Psoas muscle (tissue), 8 donors: Measurements from ENCODE around the gene INPP4A. TPM values are rescaled to one million over a fixed set of nuclear protein-coding genes. Genes with fewer than 3 reads are reported as not detected.

Experiments
- ATAC-seq, 4 donors: fragments of 200-7000 bp; cut with Tn5 transposase; one replicate each; pipeline ENCODE4 v1.9.1; 2020; ENCODE audit warnings: moderate library complexity in 3 of 4, mild to moderate bottlenecking in 2 of 4
- DNase-seq, 2 donors: peaks; one replicate each; pipeline ENCODE4 v3.0.0-alpha.2; 2020
- H3K27ac ChIP-seq: fragments of 200-600 bp; one replicate; pipeline ENCODE4 v1.8.0; 2022
- H3K27me3 ChIP-seq, 3 donors: fragments of 200-600 bp in 1 of 3; one replicate each; pipeline versions ENCODE4 v1.6.1 to v1.8.0; 2013 to 2022; ENCODE audit warnings: low read length in 2 of 3, mild to moderate bottlenecking in 2 of 3, moderate library complexity in 1 of 3; ENCODE audit not compliant: insufficient read depth in 3 of 3
- H3K36me3 ChIP-seq, 2 donors: fragments of 200-600 bp in 1 of 2; one replicate each; pipeline versions ENCODE4 v1.6.1 to v1.8.0; 2013 to 2022; ENCODE audit warnings: low read depth in 1 of 2, mild to moderate bottlenecking in 1 of 2, moderate library complexity in 1 of 2; ENCODE audit not compliant: insufficient read depth in 1 of 2
- H3K4me1 ChIP-seq: fragments of 200-600 bp; one replicate; pipeline ENCODE4 v1.8.0; 2022
- H3K4me3 ChIP-seq: fragments of 200-600 bp; one replicate; pipeline ENCODE4 v1.8.0; 2022; ENCODE audit warnings: mild to moderate bottlenecking
- H3K9me3 ChIP-seq: fragments of 200-600 bp; one replicate; pipeline ENCODE4 v1.8.0; 2022
- WGBS, 3 donors: extraction: QIAGEN DNeasy Blood & Tissue Kit; methylation state at CpG; one replicate each; pipeline versions ENCODE4 v1.1.6 to v1.1.7; 2013; 5-methylcytosine and 5-hydroxymethylcytosine counted together
- intact Hi-C, 2 donors: fragments of 100-400 bp; cut with DNase I; formaldehyde crosslinking; loops; one replicate each; pipeline versions ENCODE4 v1.11.0 to v1.14.2; 2022
- polyA plus RNA-seq, 3 donors: library from polyadenylated mRNA; stranded (reverse); fragments of 200-250 nt; gene quantifications; one replicate each; pipeline ENCODE4 v1.2.3, GENCODE V29; 2013
- total RNA-seq, 4 donors: library from RNA; stranded (reverse); fragmentation: NEBNext Ultra II Directional in 2 of 4; extraction: Animal tissue kit (Norgen Biotek cat#: 25700) in 2 of 4; gene quantifications; one replicate each; pipeline versions ENCODE4 v1.2.1 to v1.2.4, GENCODE V29; 2021 to 2023
- TF ChIP-seq, protein P1 (sequence below): fragments of 200-600 bp; IDR thresholded peaks from one replicate; pipeline ENCODE4 v1.8.0; 2022; ENCODE audit warnings: antibody characterized with exemption
- donor health status: healthy with polysubstance abuse.
- donor health status: DM: no; HTN: no; CAD: no; lungs with moderate emphysema.
- donor health status: Bipolar disorder and iron deficiency.
- donor health status: healthy.
- donor health status: DM: yes; HTN: yes; CAD: no.
- donor health status: DM: no; HTN: no; CAD: no.
- donor health status: DM: no; HTN: no; CAD: no.
- donor health status: DM: yes; HTN: yes; CAD: no.

The INPP4A gene
- total and polyA plus RNA-seq, 7 donors, result 2.2 to 19.7 (median 9.8) TPM

DNA sequence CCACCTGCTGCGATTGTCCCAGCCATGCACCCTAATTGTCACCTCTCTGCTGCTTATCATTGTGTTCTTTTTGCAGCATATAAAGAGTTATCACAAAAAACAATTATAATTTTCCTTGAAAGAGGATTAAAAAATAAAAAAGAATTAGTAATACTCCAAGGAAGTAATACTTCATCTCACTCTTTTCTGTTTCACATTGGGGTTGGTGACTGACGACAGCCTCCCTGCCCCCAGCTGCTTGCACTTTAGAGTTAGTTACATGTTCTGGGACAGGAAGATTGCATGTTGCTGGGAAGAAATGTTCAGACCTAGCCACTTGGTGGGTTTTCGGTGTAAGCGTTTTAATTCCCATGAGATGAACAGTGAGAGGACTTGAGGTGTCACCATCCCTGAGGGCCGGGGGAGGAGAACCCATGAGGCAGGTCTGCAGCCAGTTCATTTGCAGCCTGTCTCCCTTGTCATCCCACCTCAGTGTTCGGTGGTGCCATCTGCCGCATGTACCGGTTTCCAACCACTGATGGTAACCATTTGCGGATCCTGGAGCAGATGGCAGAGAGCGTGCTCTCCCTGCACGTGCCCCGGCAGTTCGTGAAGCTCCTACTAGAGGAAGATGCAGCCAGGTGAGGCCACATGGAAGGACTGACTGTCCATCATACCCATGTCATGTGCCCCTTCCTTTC lies 94.5 kb downstream of the INPP4A start:
- H3K27me3 ChIP-seq, result no peaks in the 10 kb centered on the region
- TF ChIP-seq, protein P1, sequence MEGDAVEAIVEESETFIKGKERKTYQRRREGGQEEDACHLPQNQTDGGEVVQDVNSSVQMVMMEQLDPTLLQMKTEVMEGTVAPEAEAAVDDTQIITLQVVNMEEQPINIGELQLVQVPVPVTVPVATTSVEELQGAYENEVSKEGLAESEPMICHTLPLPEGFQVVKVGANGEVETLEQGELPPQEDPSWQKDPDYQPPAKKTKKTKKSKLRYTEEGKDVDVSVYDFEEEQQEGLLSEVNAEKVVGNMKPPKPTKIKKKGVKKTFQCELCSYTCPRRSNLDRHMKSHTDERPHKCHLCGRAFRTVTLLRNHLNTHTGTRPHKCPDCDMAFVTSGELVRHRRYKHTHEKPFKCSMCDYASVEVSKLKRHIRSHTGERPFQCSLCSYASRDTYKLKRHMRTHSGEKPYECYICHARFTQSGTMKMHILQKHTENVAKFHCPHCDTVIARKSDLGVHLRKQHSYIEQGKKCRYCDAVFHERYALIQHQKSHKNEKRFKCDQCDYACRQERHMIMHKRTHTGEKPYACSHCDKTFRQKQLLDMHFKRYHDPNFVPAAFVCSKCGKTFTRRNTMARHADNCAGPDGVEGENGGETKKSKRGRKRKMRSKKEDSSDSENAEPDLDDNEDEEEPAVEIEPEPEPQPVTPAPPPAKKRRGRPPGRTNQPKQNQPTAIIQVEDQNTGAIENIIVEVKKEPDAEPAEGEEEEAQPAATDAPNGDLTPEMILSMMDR, result no peak
- no peaks in the 10 kb centered on the region for H3K4me1 ChIP-seq
- H3K4me3 ChIP-seq, result no peak overlapping the region
- ATAC-seq, result no peak
- peaks cover 5 to 73% of the 10 kb centered on the region in 2 donors for H3K36me3 ChIP-seq
- H3K9me3 ChIP-seq, result no peaks in the 10 kb centered on the region
- no peak overlapping the region for H3K27ac ChIP-seq
- DNase-seq, result no peak
- WGBS, 3 donors, result 96 to 98% (median 98%) methylated on average over 13 of the region's 13 CpGs
- intact Hi-C loops, result no loop called here

- H3K27me3 ChIP-seq, result no peaks in the 10 kb centered on the region
- no peak for ATAC-seq
- TF ChIP-seq, protein P1, result no peak
- peaks cover 5 to 83% of the 10 kb centered on the region in 2 donors for H3K36me3 ChIP-seq
- H3K9me3 ChIP-seq, result no peaks in the 10 kb centered on the region
- no peak for DNase-seq
- H3K4me3 ChIP-seq, result no peak overlapping the region
- H3K4me1 ChIP-seq, result no peaks in the 10 kb centered on the region
- H3K27ac ChIP-seq, result no peak overlapping the region
- 91 to 97% (median 94%) methylated on average over 3 of the region's 3 CpGs for WGBS, 3 donors
- intact Hi-C loops, result no loop called here
Observed at GRCh38 chr2:98540536-98540935, 95.9 kb downstream of the INPP4A start.

DNA sequence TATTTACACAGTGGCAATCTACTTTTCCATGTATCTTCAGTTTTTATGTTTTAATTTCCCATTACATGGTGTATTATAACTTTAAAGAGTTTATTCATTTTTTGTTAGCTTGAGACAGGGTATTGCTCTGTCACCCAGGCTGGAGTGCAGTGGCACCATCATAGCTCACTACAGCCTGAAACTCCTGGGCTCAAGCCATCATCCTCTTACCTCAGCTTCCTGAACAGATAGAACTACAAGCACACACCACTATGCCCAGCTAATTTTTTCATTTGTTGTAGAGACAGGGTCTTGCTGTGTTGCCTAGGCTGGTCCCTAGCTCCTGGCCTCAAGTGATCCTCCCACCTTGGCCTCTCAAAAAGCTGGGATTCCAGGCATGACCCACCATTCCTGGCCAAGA lies 96.8 kb downstream of the INPP4A start:
- TF ChIP-seq, protein P1, result no peak
- no peak overlapping the region for H3K4me3 ChIP-seq
- H3K9me3 ChIP-seq, result no peaks in the 10 kb centered on the region
- H3K27me3 ChIP-seq, result no peaks in the 10 kb centered on the region
- DNase-seq (no peak), ATAC-seq (no peak)
- intact Hi-C loops, result no loop called here
- H3K27ac ChIP-seq, result no peak overlapping the region
- no peaks in the 10 kb centered on the region for H3K4me1 ChIP-seq
- peaks cover 5 to 83% of the 10 kb centered on the region in 2 donors for H3K36me3 ChIP-seq

DNA sequence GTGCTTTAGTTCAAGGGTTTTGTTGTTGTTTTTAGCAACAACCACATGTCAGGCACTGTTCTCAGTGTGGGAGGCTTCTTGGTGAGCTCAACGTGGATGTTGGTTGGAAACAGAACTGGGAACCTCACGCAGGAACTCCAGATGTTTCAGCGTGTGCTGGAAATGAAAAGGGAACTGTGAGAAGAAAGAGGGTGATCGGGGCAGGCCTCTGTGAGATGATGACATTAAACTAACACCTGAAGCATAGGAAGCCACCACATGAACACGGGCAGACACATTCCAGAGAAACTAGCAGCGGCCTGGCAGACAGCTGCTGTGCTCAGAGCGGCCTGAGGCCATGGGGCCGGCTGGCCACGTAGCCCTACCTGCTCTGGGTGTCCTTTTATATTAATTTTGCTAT lies 97.2 kb downstream of the INPP4A start:
- no peaks in the 10 kb centered on the region for H3K27me3 ChIP-seq
- 75 to 82% (median 80%) methylated on average over 9 of the region's 9 CpGs for WGBS, 3 donors
- no peak overlapping the region for H3K27ac ChIP-seq
- TF ChIP-seq, protein P1, result no peak
- no peak overlapping the region for H3K4me3 ChIP-seq
- ATAC-seq (no peak), DNase-seq (no peak)
- no peaks in the 10 kb centered on the region for H3K4me1 ChIP-seq
- H3K9me3 ChIP-seq, result no peaks in the 10 kb centered on the region
- intact Hi-C loops, result no loop called here
- peaks cover 5 to 85% of the 10 kb centered on the region in 2 donors for H3K36me3 ChIP-seq

DNA sequence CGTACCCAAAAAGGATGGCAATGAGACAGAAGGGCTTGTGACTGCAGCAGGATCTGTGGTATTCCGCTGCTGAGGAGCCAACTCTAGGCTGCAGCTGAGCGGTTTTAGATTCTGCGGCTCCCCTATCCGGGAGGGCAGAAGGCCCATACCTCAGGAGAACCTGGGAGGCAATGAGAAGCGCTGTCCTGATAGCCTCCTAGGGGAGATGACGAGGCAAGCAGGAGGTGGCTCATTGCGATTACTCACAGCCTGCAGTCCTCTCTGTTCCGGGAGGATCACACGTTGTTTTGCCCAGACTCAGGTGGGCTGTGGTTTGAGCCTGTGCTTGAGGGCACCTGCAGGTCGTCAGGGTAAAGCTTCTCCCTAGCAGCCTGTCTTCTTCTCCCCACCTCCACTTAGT lies 98.6 kb downstream of the INPP4A start:
- intact Hi-C loops, result no loop called here
- Histone ChIP-seq H3K9me3 (no peaks in the 10 kb centered on the region), H3K4me3 (no peak overlapping the region), H3K27me3 (no peaks in the 10 kb centered on the region), H3K27ac (no peak overlapping the region), H3K36me3 (peaks cover 5 to 83% of the 10 kb centered on the region in 2 donors), H3K4me1 (no peaks in the 10 kb centered on the region)
- WGBS, 3 donors, result 91 to 92% (median 92%) methylated on average over 11 of the region's 11 CpGs
- ATAC-seq (no peak), DNase-seq (no peak)
- TF ChIP-seq, protein P1, result no peak
